ENCODE results near the gene IDI2.
A peak's percentile ranks its signal among the peaks of the same experiment; 100 is the strongest.

IDI2 gene

DNA sequence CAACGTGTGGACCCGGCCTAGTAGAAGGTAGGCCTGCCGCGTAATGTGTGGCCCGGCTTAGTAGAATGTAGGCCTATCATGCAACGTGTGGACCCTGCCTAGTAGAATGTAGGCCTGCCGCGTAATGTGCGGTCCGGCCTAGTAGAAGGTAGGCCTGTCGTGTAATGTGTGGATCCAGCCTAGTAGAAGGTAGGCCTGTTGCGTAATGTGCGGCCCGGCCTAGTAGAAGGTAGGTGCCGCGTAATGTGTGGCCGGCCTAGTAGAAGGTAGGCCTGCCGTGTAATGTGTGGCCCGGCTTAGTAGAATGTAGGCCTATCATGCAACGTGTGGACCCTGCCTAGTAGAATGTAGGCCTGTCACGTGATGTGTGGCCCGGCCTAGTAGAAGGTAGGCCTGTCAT, 49.3 kb downstream of the IDI2 start:
- no peak for DNase-seq

DNA sequence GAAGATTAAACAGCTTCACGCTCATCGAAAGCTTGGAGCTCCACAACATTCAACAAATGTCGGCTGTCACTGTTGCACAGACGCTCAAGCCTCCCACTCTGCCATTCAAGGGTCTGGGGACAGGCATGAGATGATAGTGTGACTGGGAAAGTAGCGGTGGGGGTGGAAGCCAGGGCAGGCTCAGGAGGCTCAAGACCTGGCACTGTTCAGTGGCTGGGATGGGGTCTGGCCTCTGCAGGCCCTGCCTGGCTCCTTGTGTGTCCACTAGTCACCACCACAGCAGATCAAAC, 50.9 kb downstream of the IDI2 start:
- no peak for DNase-seq

DNA sequence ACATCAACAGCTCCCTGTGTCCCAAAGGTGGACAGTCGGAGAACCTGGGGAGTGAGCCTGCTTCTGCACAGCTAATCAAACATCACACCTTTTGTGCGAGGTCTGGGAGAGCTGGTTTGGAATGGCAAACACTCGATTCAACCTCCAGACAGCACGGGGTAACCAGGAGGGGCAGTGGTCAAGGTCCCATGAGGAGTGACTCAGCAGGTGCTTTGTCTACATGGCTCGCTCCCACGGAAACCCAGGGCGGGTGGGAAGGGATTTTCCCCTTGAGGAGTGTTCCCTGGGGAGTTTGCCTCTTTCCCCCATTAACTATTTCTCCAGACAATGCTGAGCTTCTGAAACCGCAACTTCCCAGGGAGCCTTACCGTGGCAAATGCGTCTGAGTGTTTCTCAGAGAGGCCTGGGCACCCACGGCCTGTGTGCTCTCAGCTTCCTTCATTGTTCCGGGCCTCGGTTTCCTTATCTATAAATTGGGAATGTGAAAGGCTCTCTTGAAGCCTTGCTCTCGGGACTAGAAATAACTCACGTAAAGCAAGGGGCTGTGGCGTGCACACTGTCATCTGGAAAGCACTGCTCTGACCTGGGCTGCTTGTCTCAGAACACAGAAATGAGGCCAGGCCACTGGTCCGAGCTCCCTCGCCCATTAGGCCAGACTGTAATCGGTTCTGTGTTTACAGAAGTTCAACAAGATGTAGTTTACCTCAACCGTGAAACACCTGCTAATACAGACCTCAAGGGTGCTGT, 51.4 kb downstream of the IDI2 start:
- peak; percentile 48 for DNase-seq

DNA sequence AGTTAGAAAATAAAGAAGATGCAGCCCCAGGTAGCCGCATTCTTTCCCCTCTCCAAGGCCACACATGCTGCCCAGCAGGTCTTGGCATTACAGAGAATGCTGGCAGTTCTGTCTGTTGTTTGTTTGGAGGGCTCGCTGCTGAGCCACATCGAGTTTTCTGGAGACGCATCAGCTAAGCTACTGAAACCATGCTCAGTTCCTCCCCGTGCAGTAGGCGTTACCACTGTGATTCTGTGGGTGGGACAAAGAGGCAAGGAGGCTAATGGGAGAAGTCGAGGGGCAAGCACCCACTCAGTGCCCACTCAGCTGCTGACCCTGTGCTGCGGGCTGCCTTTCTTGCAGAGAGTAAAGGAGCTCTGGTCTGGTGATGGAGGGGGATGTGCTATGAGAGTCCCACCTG, 52.9 kb downstream of the IDI2 start:
- no peak for DNase-seq

DNA sequence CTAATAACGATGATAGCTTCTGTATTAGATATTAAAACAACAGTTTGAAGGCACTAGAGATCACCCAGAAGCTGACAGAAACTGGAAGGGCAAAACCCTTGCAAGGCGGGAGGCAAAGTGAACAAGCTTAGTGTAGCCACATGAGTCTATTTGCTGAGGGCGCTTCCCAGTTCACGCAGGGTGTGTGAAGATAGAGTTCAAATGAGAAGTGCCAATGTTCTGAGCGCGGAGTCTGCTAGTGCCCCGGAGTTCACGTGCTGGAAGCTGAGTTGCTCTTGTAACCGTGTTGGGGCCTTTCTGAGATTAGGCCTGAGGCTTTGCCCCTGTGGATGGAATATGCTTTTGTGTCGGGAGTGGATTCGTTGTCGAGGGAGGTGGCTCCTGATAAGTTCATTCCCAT, 54.0 kb downstream of the IDI2 start:
- DNase-seq: no peak

DNA sequence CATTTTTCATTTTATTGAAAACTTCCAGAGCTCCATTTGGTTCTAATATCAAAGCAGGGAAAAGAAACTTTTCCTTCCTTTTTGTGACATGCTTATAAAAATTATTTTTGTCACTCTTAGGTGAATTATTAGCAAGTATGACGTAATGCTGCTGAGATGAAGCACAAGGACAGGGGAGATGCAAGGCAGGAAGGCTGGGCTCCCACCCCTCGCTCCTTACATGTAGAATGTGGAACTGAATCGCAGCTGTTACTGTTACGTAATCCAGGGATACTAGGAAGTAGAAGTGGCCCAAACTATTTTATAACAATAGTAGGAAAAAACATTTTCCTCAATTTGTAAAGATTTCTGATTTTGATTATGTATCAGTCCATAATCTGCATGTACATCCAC, 54.5 kb downstream of the IDI2 start:
- DNase-seq: peak; percentile 79

DNA sequence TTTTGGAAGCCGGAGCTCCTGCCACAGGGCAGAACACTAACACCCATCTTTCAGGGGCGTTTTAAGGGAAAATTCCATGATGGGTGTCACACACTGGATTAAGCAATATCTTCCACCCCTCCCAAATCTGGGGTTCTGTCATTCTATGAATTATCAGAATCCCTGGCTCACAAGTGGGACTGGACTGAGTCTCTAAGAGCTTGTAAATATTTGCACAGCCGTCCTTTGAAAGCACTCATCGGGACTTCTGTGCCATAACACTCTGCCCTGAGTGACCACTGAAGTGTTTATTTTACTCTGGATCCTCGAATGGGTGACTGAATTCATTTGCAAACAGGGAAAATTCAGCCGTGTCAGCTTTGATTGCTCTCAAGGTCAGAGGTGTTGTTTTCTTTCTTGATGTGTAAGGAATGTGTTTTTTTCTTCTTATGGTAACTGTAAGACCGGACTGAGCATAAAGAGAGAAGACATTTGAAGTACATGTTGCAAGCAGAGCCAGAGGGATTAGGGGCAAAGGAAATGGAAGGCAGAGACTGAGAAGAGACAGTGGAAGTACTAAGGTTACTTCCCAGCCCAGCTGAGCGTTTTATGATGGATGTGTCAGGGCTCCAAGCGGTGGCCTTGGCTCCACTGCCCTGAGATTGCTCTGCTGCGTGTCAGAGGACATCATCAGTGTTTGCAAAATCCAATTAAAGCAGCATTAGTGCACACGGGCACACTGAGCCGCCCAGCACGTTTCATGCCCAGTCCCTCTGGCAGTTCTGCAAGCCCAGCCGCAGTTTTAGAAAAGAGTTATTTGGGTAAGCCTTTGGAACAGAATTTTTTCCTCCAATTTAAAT, 55.1 kb downstream of the IDI2 start:
- no peak for DNase-seq

DNA sequence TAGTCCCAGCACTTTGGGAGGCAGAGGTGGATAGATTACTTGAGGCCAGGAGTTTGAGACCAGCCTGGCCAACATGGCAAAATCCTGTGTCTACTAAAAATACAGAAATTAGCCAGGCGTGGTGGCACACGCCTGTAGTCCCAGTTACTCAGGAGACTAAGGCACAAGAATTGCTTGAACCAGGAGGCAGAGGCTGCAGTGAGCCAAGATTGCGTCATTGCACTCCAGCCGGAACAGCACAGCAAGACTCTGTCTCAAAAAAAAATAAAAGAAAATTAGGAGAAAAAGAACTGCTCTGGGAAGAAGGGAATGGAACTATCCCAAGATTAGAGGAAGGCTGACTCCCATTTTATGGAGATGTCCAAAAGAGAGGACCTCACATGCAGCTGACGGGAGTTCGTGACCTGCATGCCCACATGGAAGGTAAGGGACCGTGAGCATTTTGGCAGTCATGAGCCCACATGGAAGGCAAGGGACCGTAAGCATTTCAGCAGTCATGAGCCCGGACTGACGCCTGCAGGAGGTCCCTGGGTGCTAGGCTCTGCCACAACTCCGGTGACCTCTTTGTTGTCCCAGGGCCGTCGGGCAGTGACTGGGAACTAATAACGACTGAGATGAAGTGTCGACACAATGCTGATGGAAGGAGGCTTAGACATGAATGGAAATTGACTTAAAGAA, 56.0 kb downstream of the IDI2 start:
- no peak for DNase-seq

All from inflammatory macrophage treated with lipopolysaccharide for 4 hours (primary cell).